Measurements from ENCODE around the gene RPL31. TPM values are rescaled to one million over a fixed set of nuclear protein-coding genes. Genes with fewer than 3 reads are reported as not detected.

Gene RPL31
- total and polyA plus RNA-seq, 2 donors from 2014 or later, result 1,182 to 2,844 TPM

- no peak for TF ChIP-seq CTCF (IDR thresholded peaks at IDR 0.05; ENCODE audit: borderline replicate concordance, extremely low read depth, insufficient read depth)
- intact Hi-C loops (cut with DNase I), result no loop called here
- Histone ChIP-seq H3K27ac (ENCODE audit: low read depth in 2 of 2, low read length in 2 of 2) (no peak overlapping the region), H3K9ac (ENCODE audit: low read length in 3 of 3) (no peak overlapping the region), H3K9me3 (ENCODE audit: control insufficient read depth in 2 of 3, insufficient read depth in 1 of 3, low read length in 3 of 3) (no peaks in the 10 kb centered on the region), H3K36me3 (ENCODE audit: control insufficient read depth in 2 of 3, insufficient read depth in 3 of 3, low read length in 3 of 3) (peaks cover 0 to 6% (median 4%) of the 10 kb centered on the region in 3 donors), H3K4me1 (ENCODE audit: control insufficient read depth in 2 of 3, insufficient read depth in 2 of 3, low read depth in 1 of 3, low read length in 3 of 3) (no peaks in the 10 kb centered on the region), H3K27me3 (ENCODE audit: control insufficient read depth, insufficient read depth, low read length) (no peaks in the 10 kb centered on the region), H3K4me3 (ENCODE audit: low read length in 3 of 3) (no peak overlapping the region)
- DNase-seq (no peak), FAIRE-seq (no peak)
Observed at GRCh38 chr2:101026923-101027469, 24.9 kb downstream of the RPL31 start.

GRCh38 chr2:101027852-101028251, 25.8 kb downstream of the RPL31 start:
- TF ChIP-seq CTCF (IDR thresholded peaks at IDR 0.05; ENCODE audit: borderline replicate concordance, extremely low read depth, insufficient read depth), result no peak
- H3K4me1 ChIP-seq (ENCODE audit: control insufficient read depth in 2 of 3, insufficient read depth in 2 of 3, low read depth in 1 of 3, low read length in 3 of 3), result no peaks in the 10 kb centered on the region
- H3K9ac ChIP-seq (ENCODE audit: low read length in 3 of 3), result no peak overlapping the region
- no peak overlapping the region for H3K27ac ChIP-seq (ENCODE audit: low read depth in 2 of 2, low read length in 2 of 2)
- FAIRE-seq, result no peak
- no peak for DNase-seq
- H3K36me3 ChIP-seq (ENCODE audit: control insufficient read depth in 2 of 3, insufficient read depth in 3 of 3, low read length in 3 of 3), result peaks cover 0 to 5% (median 3%) of the 10 kb centered on the region in 3 donors
- no peaks in the 10 kb centered on the region for H3K9me3 ChIP-seq (ENCODE audit: control insufficient read depth in 2 of 3, insufficient read depth in 1 of 3, low read length in 3 of 3)
- H3K4me3 ChIP-seq (ENCODE audit: low read length in 3 of 3), result no peak overlapping the region
- no peaks in the 10 kb centered on the region for H3K27me3 ChIP-seq (ENCODE audit: control insufficient read depth, insufficient read depth, low read length)
- intact Hi-C loops (cut with DNase I), result no loop called here

GRCh38 chr2:101030866-101031554, 28.9 kb downstream of the RPL31 start:
- intact Hi-C loops (cut with DNase I), result no loop called here

More at GRCh38 chr2:101030866-101031554, 28.9 kb downstream of the RPL31 start:
- Histone ChIP-seq H3K27ac (ENCODE audit: low read depth in 2 of 2, low read length in 2 of 2) (no peak overlapping the region), H3K9me3 (ENCODE audit: control insufficient read depth in 2 of 3, insufficient read depth in 1 of 3, low read length in 3 of 3) (no peaks in the 10 kb centered on the region), H3K4me3 (ENCODE audit: low read length in 3 of 3) (no peak overlapping the region), H3K27me3 (ENCODE audit: control insufficient read depth, insufficient read depth, low read length) (no peaks in the 10 kb centered on the region), H3K4me1 (ENCODE audit: control insufficient read depth in 2 of 3, insufficient read depth in 2 of 3, low read depth in 1 of 3, low read length in 3 of 3) (no peaks in the 10 kb centered on the region), H3K9ac (ENCODE audit: low read length in 3 of 3) (no peak overlapping the region), H3K36me3 (ENCODE audit: control insufficient read depth in 2 of 3, insufficient read depth in 3 of 3, low read length in 3 of 3) (peaks cover 0 to 15% (median 13%) of the 10 kb centered on the region in 3 donors)
- TF ChIP-seq CTCF (IDR thresholded peaks at IDR 0.05; ENCODE audit: borderline replicate concordance, extremely low read depth, insufficient read depth), result no peak
- no peak for FAIRE-seq
- DNase-seq, result no peak

Measured in kidney (tissue), 14 donors.